PFSK-1 (cell line): Measurements from ENCODE around the gene BCAS3.

Source experiments
- FOXP2 ChIP-seq: optimal IDR thresholded peaks from 2 replicates; pipeline ENCODE3; 2011; ENCODE audit warnings: borderline replicate concordance, control low read depth, inconsistent platforms; ENCODE audit not compliant: insufficient read depth; ENCODE audit errors: extremely low read length, extremely low read depth
- POLR2AphosphoS5 ChIP-seq: IDR thresholded peaks from 2 replicates; pipeline ENCODE4 v1.6.1; 2012; ENCODE audit warnings: low read depth, mild to moderate bottlenecking, control low read depth, low read length, moderate library complexity
- REST ChIP-seq, 2 experiments: IDR thresholded peaks; 2 replicates each; pipeline versions ENCODE4 v1.6.1 to v1.8.0; 2011 to 2012; ENCODE audit warnings: low read depth in 2 of 2, low read length in 2 of 2, control low read depth in 1 of 2, inconsistent platforms in 1 of 2, mild to moderate bottlenecking in 1 of 2, moderate library complexity in 1 of 2; ENCODE audit not compliant: insufficient read depth in 1 of 2
- SIN3A ChIP-seq: IDR thresholded peaks from 2 replicates; pipeline ENCODE4 v1.6.1; 2012; ENCODE audit warnings: mild to moderate bottlenecking, low read length, moderate library complexity, borderline replicate concordance; ENCODE audit not compliant: insufficient read depth
- TAF1 ChIP-seq: IDR thresholded peaks from 2 replicates; pipeline ENCODE4 v1.6.1; 2012; ENCODE audit warnings: low read length, control low read depth, borderline replicate concordance; ENCODE audit not compliant: insufficient read depth

Gene BCAS3

GRCh38 chr17:61238455-61238933 lies 560.8 kb downstream of the BCAS3 start:
- TF ChIP-seq REST (IDR thresholded peaks at IDR 0.05; ENCODE audit: insufficient read depth in 1 of 2, low read depth in 2 of 2, low read length in 2 of 2) (no peak), FOXP2 (no peak), SIN3A (no peak), POLR2AphosphoS5 (no peak), TAF1 (no peak)

DNA sequence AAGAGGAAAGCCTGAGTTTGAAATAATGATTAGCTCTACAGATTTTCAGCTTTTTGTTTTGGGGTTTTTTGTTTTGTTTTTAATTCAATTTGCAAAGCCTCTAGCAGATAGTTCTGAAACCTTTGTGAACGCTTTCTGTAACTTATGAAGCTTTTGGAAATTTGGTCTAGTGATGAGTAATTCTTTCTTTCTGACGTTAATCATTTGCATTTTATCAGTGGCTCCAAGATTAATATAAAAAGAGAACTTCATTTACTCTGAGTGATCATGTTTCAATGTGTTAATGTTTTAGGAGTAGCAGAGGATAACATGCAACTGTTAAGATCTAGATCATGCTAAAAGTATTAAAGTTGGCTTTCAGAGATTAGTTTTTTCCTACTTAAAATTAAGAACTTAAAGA lies 561.7 kb downstream of the BCAS3 start:
- TF ChIP-seq SIN3A (no peak), TAF1 (no peak), POLR2AphosphoS5 (no peak), FOXP2 (no peak), REST (IDR thresholded peaks at IDR 0.05; ENCODE audit: insufficient read depth in 1 of 2, low read depth in 2 of 2, low read length in 2 of 2) (no peak)

- TF ChIP-seq FOXP2 (no peak), TAF1 (no peak), SIN3A (no peak), POLR2AphosphoS5 (no peak), REST (IDR thresholded peaks at IDR 0.05; ENCODE audit: insufficient read depth in 1 of 2, low read depth in 2 of 2, low read length in 2 of 2) (no peak)
These were observed 562.3 kb downstream of the BCAS3 start for GRCh38 chr17:61239953-61240352.

GRCh38 chr17:61240851-61241468 lies 563.3 kb downstream of the BCAS3 start:
- TF ChIP-seq FOXP2: no peak
- TF ChIP-seq POLR2AphosphoS5: no peak
- TF ChIP-seq SIN3A: no peak

DNA sequence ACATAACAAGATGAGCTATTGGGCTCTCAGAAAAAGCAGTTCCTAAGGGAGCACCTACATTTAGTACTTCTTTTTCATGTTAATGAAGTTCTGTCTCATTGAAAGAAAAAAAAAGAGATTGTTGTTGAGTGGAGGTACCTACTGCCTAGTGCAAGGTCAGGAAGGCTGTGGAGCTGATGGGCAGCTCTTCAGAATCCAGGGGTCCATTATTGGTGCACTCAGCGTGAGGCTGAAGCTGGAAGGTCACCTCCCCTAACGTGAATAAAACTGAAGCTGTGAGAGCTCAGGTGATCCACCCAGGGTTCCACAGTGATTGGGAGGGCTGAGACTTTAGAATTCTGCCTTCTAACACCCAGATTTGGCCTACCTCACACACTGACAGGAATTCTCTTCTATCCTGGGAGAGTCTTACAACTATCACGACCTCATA lies 568.1 kb downstream of the BCAS3 start:
- TF ChIP-seq FOXP2 (no peak), POLR2AphosphoS5 (no peak), TAF1 (no peak), SIN3A (no peak), REST (IDR thresholded peaks at IDR 0.05; ENCODE audit: insufficient read depth in 1 of 2, low read depth in 2 of 2, low read length in 2 of 2) (no peak)
